Mammary microvascular endothelial cell (primary cell): ENCODE measurements around the gene AMT. TPM values are rescaled to one million over a fixed set of nuclear protein-coding genes. Genes with fewer than 3 reads are reported as not detected.

Experiments
- total RNA-seq: library from RNA; depleted of rRNA; stranded (reverse); fragments of >200 nt; gene quantifications from 2 replicates; pipeline ENCODE4 v1.2.3, GENCODE V29; 2015

The AMT gene, protein sequence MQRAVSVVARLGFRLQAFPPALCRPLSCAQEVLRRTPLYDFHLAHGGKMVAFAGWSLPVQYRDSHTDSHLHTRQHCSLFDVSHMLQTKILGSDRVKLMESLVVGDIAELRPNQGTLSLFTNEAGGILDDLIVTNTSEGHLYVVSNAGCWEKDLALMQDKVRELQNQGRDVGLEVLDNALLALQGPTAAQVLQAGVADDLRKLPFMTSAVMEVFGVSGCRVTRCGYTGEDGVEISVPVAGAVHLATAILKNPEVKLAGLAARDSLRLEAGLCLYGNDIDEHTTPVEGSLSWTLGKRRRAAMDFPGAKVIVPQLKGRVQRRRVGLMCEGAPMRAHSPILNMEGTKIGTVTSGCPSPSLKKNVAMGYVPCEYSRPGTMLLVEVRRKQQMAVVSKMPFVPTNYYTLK
- 0.15 and 0.53 TPM in 2 replicates for total RNA-seq

DNA sequence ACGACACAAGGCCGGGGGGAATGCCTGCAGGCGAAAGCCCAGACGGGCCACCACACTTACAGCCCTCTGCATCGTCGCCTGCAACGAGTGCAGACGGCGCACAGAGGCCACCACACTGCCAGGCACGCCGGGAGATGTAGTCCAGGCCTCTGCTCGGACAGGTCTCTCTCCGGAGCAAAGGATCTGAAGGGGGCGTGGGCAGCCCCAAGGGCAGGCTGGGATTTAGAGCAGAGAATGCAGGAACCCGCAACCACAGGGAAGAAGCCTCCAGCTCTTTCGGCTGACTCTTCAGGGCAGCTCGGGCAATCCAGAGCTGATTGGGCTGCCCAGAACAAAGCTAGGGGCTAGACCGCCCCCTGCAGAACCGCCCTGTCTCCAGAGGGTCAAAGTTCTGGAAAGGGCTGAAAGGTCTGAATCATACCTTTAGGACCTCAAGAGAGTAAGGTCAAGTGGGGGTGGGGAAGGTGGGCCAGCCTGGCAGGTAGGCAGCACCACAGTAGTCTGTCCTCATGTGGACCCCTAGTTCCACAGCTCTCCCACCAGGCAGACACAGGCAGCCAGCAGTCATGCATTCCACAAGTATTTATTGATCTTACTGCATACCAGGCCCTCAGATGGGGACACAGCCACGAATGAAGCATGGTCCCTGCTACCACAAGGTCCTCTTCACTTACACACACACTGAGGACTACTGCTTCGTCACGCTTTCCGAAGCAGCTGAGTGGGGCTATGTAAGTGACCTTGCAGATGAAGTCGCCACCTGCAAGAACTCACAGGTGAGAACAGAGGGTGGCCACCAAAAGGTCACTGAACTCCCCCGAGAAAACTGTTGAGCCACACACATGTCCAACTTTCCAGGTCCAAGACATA is at the start of gene AMT:
AMT (minus strand) TSS at position 95 of the 870 bp plus-strand sequence; CDS start at position 72, 23 bp downstream.

DNA sequence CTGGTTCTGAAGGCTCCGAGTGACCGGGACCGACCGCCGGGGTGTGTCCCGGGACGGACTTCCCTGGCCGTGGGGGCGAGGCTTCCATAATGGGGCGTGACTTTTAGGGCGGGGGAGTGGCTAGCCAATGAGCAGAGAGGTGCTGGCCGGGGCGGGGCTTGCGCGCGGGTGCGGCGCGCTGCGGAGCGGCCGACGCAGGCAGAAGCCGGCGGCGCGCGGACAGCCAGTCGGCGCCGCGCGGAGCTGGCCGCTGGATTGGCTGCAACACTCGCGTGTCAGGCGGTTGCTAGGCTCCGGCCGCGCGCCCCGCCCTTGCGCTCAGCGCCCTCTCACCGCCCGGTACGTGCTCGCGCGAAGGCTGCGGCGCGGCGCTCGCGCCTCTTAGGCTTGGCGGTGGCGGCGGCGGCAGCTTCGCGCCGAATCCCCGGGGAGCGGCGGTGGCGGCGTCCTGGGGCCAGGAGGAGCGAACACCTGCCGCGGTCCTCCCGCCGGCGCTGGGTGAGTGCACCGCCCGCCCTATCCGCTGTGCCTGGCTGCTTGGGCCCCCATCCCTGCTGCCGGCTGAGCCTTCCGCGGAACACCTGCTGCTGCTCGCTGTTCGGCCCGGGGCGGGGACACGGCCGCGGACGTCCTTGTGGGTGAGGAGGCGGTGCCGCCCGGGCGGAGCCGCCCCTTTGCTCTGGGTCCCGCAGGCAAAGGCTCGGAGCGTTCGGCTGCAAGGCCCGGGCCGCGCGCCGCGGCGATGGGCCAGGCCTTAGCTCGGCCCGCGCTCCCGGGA is 47.9 kb upstream of the AMT start, which contains the start of gene DAG1:
DAG1 (plus strand) TSS at position 332 of the 778 bp plus-strand sequence. CDS start 40,268 bp downstream, outside the sequence.

DNA sequence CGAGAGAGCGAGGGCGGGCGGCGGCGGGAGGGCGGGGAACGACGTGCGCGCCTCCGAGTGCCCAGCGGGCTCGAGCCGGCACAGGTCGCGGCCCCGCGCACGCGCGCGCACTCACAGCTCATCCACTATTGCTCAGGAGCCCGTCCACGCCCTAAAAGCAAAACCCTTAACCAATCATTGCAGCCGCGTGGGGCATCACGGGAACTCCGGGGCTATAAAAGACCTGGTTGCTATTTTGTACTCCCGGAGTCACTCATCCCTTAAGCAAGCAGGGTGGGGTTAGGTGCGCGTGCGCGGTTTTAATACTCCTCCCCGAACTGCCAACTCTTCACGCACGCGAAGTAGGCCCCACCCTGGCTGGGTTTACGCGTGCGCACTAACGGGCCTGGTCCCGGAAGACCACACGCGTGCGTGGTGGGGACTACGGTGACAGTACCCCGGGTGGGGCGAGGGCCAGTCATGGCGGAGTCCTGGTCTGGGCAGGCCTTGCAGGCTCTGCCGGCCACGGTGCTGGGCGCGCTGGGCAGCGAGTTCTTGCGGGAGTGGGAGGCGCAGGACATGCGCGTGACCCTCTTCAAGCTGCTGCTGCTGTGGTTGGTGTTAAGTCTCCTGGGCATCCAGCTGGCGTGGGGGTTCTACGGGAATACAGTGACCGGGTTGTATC is 10.2 kb downstream of the AMT start, which contains the start of the genes RHOA and TCTA:
RHOA (minus strand) TSS at position 9 of the 664 bp plus-strand sequence. CDS start 36,387 bp downstream, outside the sequence.
TCTA (plus strand) TSS at position 456 of the 664 bp plus-strand sequence; CDS start at position 460, 4 bp downstream.

Other genes with a start within 250 kb of the AMT start
- 0.80 and 6.3 TPM in 2 replicates for gene C3orf62, start 145.2 kb downstream of the AMT start, total RNA-seq
- gene USP4, start 82.4 kb downstream of the AMT start, total RNA-seq, result 10.6 and 11.8 TPM in 2 replicates
- gene GPX1, start 64.1 kb downstream of the AMT start, total RNA-seq, result 1,104 and 1,196 TPM in 2 replicates
- 580 and 638 TPM in 2 replicates for gene RHOA, start 10.5 kb downstream of the AMT start, total RNA-seq
- gene TCTA, start 10.1 kb downstream of the AMT start, total RNA-seq, result 21.0 and 25.0 TPM in 2 replicates
- gene NICN1, start 6.9 kb upstream of the AMT start, total RNA-seq, result 6.1 and 6.9 TPM in 2 replicates
- gene DAG1, start 47.8 kb upstream of the AMT start, total RNA-seq, result 94.7 and 100.0 TPM in 2 replicates
- 0.07 and 0.10 TPM in 2 replicates for gene BSN, start 132.0 kb upstream of the AMT start, total RNA-seq